COLO668 (cell line): ENCODE results near the gene DLGAP4.

Experiments used
- DNase-seq: peaks from one replicate; lab custom pipeline; 2025; ENCODE audit not compliant: unreplicated experiment; lab: John Stamatoyannopoulos, UW

The DLGAP4 gene

DNA sequence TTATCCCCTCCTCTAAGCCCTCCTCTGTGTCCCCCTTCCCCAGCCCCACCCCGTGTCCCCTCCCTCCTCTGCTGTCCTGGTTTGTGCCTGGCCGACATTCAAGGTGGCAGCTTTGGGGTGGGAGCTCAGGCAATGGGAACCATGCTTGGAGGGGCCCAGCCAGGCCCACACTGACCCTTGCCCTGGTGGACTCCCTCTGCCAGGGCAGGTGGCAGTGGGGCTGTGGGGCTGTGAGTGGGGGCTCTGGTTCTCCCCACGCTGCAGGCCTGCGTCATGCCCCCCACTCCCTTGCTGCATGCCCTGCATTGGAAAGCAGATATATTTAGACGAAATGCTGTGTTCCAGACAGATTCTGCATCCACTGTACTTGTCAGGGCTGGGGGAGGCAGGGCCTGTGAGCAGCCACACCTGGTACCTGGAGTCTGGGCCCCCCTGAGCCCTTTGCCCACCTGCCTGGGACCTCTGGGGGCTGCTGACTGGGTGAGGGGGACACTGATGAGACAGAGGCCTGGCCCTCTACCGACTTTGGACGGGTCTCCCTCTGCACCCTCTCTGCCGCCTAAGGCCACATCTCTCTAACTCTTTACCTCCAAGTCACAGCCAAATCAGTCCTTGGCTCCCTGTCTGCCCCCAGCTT, 14.2 kb downstream of the DLGAP4 start:
- no peak for DNase-seq

DNA sequence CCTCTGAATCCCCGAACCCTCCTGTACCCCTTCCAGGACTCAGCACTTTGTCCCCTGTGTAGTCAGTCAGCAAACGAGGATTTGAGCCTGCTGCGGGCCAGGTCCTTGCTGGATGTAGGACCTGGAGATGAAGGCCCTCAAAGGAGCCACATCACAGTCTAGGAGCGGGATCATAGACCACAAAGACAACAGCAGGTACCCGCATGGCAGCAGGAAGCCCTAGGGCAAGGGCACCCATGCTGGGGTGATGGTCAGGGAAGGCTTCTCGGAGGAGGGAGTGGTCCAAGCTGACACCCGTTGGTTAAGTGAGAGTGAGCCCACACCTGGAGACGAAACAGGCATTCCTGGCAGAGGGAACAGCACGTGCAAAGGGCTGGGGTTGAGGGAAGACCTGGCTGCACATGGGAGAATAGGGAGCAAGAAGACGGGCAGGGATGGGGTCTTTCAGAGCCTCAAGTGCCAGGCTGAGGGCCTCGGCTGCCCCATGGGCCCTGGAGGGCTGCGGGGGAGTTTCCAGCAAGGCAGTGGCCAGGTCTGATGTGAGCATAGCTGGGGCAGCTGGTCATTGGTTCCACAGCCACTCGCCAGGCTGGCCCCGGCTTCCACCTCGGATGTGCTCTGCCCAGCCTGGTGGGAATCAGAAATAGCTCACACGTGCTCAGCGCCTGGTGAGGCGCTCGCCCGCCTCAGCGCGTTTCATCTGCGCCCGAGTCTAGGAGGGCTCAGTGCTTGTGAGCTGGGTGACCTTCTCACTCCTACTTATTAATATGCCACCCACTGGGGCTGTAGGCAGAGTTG, 15.0 kb downstream of the DLGAP4 start:
- no peak for DNase-seq

DNA sequence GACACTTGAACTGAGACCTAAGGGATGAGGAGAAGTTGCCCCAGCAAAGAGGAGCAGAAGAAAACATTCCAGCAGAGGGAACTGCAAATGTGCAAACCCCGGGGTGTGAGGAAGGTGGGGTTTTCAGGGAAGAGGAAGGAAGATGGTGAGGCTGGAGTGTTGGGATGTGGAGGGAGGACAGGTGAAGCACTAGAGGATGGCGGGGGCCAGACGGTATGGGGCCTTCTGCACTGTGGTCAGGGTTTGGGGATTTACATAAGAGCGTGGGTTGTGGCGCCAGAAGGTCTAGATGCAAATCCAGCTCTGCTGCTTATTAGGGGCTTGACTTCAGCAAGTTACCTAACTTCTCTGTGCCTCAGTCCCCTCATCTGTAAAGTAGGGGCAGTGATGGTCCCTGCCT, 16.0 kb downstream of the DLGAP4 start:
- no peak for DNase-seq

DNA sequence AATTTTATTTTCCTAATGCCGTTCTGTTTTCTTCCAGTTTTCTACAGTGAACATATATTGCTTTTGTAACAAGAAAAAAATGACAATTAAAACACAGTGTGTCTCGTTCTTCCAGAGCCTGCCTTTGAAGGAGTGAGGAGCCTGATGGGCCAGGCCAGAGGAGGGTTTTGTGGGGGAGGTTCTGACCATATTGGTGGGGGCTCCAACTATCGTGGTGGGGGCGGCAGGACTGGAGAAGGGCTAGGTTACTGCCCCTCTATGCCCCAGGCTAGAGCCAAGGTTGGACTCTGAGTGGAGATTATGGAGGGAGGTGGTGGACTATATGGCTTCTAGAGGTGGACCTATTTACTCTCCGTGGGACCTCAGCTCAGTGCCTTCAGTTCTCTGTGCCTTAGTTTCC, 24.0 kb downstream of the DLGAP4 start:
- no peak for DNase-seq

DNA sequence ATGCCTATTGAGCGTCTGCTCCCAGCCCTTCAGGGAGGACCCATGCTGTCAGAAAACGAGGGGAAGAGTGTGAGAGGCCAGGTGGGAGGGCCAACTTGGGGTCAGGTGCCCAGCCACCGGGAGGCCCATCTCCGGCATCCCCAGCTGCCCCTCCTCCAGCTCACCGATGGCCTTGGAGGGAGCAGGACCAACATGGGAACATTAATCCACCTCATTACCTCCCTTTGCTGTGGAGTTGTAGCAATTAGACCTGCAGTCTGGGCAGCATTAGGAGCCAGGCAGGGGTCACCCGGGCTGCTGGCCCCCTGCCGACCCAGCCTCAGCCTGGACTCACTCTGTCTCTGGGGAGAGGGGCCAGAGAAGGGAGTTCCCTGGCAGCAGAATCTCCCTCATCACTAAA, 25.1 kb downstream of the DLGAP4 start:
- no peak for DNase-seq

DNA sequence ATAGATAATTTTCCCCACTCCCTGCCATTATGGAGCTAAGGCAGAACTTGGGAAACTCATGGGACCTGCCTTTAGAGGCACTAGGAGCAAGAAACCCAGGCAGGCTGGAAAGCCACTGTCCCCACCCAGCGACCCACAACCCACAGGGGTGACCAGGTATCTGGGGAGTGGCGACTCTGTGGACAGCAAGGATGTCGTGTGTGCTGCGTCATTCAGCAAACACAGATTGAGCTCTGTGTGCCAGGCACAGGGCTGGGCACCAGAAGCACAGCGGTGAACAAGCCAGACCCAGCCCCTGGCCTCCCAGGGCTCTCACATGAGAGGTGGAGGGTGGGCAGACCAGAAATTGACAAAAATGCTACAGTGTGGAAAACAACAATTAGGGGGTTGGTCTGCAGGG, 27.7 kb downstream of the DLGAP4 start:
- no peak for DNase-seq

DNA sequence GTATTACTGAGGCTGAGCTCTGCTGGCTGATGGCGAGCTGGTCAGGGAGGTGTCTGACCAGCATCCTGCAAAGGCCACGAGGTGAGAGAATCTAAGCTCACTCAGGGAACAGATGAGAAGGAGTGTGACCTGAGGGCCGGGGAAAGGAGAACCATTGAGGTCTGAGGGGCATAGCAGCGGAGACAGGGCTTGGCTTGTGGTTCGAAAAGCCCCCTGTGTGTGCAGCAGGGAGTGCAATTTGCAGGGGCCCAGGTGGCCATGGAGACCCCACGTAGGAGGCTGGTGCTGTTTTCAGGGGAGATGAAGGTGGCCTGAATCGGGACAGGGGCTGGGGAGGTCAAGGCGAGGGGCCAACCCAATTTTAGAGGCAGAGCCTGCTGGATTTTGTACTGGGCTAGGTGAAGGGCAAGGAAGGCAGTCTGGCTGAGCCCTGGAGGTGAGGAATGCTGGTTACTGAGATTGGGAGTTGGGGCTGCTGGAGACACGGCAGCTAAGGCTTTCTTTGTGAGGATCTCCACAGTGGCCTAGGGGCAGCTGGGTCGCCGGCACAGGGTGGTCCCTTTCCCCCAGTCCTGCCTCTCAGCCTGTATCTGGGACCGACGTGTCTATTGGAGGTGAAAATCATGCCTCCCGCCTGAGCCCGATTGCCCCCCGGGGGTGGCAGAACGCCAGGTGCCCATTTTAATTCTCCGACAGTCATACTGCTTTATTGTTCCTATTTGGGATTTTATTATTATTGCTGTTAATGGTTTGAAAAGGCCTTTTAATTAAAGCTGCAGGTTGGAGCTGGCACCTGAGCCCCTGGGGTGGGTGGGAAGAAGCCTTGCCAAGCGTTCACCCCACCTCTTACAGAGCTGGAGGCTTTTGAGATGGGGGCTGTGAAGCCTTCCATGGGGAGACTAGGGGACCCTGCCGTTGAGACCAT, 28.4 kb downstream of the DLGAP4 start:
- no peak for DNase-seq

DNA sequence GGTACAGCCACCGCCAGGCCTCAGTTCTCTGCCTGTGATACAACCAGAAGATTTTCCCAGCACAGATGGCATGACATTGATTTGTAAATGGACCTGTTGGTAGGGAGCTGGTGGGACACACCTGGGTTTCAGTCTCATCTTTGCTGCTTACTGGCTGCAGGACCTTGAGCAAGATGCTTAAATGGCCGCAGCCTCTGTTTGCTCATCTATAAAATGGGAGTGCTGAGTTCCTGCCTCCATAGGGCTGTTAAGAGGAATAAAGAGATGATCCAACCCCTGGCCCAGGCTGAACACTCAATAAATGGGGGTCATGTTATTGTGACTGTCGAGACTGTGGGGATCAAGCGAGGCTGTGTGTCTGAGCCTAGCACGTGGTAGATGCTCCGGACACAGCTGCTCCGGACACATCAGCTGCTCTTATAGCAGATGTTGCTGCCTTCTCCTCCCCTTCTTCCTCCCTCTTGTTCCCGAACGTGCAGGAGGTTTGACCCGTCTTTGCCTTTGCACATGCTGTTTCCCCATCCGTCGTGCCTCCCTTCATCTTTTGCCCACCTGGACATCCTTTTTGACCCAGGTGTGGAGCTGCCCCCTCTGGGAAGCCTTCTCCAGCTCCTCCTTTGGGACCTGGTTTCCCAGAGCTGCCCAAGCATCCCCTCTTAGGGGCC, 29.2 kb downstream of the DLGAP4 start:
- DNase-seq, result no peak

DNA sequence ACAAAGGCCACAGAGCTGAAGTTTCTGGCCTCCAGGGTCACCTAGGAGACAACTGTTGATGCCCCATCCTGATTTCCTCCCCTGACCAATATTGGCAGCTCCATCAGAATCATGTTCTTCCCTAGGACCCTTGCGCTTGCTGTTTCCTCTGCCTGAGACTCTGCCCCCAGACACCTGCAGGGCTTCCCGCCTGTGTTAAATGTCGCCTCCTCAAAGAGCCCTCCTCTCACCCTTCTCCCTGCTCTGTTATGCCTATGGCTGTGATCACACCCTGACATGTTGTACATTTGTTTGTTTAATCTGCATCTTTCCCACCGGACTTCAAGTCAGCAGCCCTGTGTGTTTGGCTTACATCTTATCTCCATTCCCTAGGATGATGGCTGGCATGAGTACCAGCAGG, 30.1 kb downstream of the DLGAP4 start:
- no peak for DNase-seq

DNA sequence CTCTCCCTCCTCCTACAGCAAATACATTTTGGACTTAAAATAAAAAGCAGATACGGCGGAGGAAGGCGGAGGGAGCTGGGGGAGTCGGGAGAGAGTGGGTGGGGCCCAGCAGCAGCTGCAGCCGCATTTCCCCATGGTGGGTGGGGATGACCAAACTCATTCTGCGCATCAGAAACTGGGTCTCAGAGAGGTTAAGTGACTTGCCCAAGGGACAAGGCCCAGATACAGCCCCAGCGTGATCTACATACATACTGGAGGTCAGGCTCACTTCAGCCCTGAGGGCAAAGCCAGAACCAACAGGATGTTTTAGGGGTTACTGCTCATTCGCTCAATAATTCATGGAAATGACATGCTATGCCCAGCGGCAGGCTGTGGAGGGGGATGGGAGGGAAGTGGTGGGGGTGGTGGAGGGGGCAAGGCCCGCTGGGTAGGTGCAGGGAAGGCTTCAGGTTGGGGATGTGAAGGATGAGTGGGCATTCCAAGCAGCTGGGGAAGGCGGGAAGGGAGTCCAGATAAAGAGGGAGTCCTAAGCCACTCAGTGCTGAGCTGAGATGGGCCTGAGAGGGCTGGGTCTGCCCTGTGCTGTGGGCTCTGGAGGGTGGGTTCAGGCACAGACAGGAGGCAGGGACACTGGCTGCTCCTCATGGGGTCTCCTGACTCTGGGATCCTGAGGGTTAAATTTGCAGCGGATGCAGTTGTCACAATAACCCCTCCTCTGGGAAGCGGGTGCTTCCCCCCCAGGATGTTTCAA, 31.0 kb downstream of the DLGAP4 start:
- DNase-seq, result no peak

DNA sequence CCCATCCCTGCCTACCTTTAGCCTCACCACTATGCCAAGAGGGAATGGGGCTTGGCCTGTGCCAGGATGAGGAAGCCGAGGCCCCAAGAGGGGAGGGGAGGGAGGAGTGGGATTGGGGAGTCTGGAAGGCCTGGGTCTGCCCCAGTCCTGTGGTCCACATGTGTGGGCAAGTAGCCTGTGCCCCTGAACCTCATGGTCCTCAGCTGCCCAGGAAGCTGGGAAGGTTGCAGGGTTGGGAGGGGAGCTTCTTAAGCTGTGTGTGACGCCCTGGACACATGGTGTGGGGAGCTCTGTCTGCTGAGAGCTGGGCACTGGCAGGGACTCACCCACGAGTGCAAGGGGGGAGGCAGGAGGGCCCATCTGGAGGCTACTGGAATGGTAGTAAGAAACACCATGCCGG, 31.7 kb downstream of the DLGAP4 start:
- DNase-seq, result no peak

DNA sequence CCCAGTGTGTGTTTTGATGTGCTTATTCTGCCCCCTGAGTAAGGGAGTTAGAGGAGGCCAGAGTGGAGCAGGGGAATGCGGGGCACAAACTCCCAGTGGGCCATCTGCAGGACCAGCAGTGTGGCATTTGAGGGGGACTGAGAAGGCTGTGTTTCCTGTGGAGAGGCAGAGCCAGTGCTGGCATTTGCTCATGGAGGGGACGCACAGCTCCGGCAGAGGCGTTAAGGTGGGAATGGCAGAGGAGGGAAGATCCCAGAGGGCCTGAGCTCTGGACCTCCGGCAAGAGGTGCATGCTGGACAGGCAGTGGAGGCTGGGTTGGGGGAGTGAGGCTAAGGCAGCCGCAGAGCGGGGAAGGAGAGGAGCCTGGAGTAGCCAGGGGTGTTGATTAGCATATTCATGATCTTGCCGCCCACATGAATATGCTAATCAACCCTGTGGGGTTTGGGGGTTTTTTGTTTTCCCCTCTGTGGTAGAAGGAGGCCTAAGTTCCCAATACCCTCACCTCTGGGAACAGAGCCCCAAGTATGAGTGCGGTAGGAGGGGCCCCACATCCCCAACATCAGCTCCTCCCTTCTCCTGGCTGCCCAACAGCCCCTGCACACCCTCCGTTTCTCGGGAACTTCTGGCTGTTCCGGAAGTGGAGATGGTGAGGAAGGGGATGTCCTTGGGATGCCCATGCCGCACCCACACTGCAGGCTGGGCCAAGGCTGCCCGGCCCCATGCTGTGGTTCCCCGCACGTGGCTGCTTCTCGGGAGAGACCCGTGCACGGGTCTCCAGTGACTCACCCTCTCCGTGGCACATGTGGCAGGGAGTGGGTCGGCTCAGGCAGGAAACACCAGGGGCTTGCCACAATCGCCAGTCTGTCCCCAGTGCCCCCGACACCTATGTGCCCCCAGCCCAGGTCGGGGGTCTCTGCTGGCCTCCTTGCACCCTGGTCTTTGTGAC, 33.8 kb downstream of the DLGAP4 start:
- no peak for DNase-seq

DNA sequence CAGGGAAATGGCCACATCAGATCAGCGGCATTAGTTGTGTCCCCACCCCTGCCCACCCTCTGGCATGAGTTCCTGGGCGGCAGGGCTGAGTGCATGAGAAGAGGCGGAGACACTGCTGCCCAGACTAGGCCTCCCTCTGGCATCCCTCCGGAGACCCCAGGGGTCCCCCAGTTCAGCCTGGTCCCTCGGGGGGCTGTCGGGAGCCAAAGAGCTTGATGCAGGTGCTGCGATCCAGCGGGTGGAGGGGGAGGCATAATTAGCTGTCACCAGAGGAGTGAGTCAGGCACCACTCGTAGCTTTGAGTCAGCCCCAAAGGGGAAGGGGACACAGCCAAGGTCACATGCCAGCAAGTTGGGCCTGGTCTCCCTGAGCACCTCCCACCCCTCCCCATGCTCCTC, 34.5 kb downstream of the DLGAP4 start:
- DNase-seq, result no peak

DNA sequence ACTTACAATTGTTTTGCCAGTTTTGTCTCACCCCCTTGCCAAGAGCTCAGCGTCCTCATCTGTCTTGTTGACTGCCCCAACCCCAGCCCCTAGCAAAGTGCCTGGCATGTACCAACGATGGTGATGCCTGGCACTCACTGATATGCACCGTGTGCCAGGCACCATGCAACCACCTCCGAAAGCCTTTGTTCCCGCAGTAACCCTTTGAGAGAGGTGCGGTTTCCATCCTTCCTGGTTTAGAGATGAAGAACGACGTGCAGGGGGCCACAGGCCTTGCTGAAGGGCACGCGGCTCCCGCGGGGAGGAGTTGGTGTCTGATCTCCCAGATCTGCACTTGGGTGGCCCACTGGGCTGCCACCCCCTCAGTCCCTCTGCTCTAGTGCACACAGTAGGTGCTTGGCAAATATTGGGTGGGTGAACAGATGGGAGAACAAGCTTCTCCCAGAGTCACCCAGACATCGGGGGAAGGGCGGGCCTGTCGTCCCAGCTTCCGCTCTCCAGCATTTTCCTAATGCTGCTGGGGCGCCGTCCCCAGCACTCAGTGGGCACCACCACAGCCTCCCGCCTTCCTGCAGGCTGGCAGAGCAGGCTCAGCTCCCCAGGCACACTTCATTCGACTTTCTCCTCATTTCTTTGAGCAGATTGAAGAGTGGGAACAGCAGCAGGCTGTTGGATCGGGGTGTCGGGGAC, 35.3 kb downstream of the DLGAP4 start:
- no peak for DNase-seq

DNA sequence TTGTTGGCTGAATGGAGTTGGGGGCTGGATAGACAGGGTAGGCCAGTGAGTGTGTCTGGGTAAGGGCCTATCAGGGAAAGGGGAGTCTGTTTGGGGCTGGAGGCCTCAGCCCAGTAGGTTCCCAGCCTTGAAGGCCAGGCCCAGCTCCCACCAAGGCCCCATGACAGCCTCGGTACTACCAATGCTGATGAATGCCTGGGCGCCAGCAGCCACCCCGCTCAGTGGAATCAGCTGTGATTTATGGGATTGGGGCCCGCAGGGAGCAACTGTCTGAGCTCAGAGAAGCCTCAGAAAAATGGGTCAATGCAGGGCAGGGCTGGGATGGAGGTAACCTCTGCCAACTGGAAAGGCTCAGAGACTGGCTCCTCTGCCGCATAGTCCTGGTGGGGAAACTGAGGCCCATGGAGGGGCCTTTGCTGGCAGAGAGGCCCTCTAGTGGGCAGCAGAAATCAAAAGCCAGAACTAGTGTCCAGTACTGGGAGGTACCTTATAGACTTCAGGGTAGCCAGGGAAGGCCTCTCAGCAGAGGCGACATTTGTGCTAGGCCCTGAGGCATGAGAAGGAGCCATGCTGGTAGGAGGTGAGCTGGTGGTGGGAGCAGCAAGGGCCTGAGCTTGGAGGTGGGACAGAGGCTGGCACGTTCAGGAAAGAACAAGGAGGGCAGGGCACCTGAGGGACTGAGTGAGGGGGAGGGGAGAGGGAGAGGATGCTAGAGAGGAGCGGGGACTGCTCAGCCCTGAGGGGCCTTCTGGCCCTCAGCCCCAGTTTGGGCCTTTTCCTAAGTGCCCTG, 36.4 kb downstream of the DLGAP4 start:
- DNase-seq, result no peak

DNA sequence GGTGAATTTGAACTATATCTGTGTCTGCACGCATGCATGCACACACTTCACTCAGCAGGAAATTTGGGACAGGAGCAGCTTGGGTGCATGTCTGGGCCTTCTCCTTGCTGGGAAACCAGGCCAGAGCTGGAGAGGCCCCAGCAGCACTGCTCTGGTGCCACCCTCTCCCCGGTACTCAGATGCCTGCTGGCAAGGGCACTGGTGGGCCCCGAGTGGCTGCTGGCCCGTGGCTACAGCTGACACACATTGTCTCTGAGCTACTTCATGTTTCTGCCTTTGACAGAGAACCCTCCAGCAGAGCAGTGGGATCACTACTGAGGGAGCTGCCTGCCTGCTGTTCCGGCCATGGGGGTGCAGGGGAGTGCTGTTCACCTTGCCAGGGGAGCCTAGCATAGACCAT, 37.5 kb downstream of the DLGAP4 start:
- DNase-seq, result no peak

DNA sequence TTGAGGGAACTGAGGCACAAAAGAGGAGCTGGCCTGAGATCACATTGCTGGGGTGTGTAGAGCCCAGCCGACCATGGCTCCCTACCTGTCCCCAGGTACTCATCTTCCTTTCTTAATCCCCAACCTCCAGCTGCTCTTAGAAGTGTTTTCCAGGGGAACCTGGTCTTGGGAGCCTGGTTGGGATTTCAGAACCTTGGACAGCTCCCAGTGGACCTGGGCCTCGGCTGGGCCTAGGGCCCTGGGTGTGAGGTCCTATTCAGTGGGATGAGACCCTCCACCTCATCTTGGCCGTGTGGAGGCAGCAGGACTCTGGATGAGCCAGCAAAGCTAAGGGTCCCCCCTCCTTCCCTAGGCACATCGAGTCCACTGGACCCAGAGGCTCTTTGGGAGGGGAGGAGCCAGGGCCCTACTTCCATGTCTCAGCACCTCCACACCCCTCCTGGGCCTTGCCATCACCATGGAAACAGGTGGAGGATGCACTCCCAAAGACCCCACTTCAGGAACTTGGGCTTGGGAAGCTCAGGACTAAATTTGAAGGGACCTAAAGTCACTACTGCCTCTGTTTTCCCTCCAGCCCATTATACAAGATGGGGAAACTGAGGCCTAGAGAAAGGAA, 38.5 kb downstream of the DLGAP4 start:
- no peak for DNase-seq

DNA sequence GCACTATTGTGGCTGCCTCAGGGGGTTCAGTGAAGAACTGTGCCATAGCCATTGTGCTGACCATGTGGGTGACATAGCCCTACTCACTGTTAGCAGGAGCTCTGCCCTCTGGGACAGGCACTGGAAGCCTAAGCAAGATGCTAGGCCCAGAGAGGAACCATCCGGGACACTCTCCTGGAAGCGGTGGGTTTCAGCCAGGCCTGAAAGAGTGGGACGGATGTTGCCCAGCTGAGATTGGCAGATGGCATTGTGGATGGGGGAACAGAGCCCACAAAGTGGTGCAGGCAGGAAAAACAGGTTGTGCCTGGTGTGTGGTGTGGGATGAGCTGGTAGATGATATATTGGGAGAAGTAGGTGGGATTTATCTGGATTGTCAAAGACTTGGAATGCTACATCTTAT, 40.1 kb downstream of the DLGAP4 start:
- DNase-seq, result no peak
